DND-41 (cell line): Measurements from ENCODE around the gene AREL1.

Experiments
- ATAC-seq: fragments of 200-7000 bp; cut with Tn5 transposase; 3 replicates; pipeline ENCODE4 v1.9.1; 2021; ENCODE audit warnings: low read depth; ENCODE audit not compliant: insufficient read depth
- DNase-seq: peaks from one replicate; pipeline ENCODE4 v3.0.0-alpha.2; 2020
- H2AFZ ChIP-seq: 2 replicates; pipeline ENCODE4 v1.6.0; 2012; ENCODE audit warnings: low read depth, low read length
- H3K27ac ChIP-seq: 2 replicates; pipeline ENCODE4 v1.5.1; 2012; ENCODE audit warnings: low read length, inconsistent platforms
- H3K27me3 ChIP-seq: fragments of 200-600 bp; sonication (generic); 2 replicates; pipeline ENCODE4 v1.6.0; 2012; ENCODE audit warnings: low read length, mild to moderate bottlenecking, inconsistent platforms; ENCODE audit not compliant: insufficient read depth, poor library complexity
- H3K36me3 ChIP-seq: 2 replicates; pipeline ENCODE4 v1.5.1; 2012; ENCODE audit warnings: low read length, inconsistent platforms; ENCODE audit not compliant: insufficient read depth
- H3K4me1 ChIP-seq: 2 replicates; pipeline ENCODE4 v1.5.1; 2012; ENCODE audit warnings: mild to moderate bottlenecking, low read length; ENCODE audit not compliant: insufficient read depth
- H3K4me2 ChIP-seq: 2 replicates; pipeline ENCODE4 v1.6.0; 2012; ENCODE audit warnings: mild to moderate bottlenecking, moderate library complexity, low read length, inconsistent platforms; ENCODE audit not compliant: insufficient read depth
- H3K4me3 ChIP-seq, 2 experiments: fragments of 200-600 bp in 1 of 2; shearing (Covaris generic) in 1 of 2; 2 replicates each; pipeline ENCODE4 v1.5.1; 2012 to 2016; ENCODE audit warnings: inconsistent platforms in 2 of 2, low read length in 2 of 2, mild to moderate bottlenecking in 2 of 2, low read depth in 1 of 2, moderate library complexity in 1 of 2
- H3K79me2 ChIP-seq: 2 replicates; pipeline ENCODE4 v1.6.0; 2012; ENCODE audit warnings: low read length, inconsistent platforms; ENCODE audit not compliant: insufficient read depth
- H3K9ac ChIP-seq: 2 replicates; pipeline ENCODE4 v1.6.0; 2012; ENCODE audit warnings: low read depth, mild to moderate bottlenecking, inconsistent platforms, low read length, moderate library complexity
- H3K9me3 ChIP-seq: 2 replicates; pipeline ENCODE4 v1.5.1; 2012; ENCODE audit warnings: low read length, moderate library complexity, mild to moderate bottlenecking, inconsistent platforms; ENCODE audit not compliant: insufficient read depth, severe bottlenecking
- H4K20me1 ChIP-seq: 2 replicates; pipeline ENCODE4 v1.6.0; 2012; ENCODE audit warnings: low read length; ENCODE audit not compliant: insufficient read depth
- CTCF ChIP-seq: IDR thresholded peaks from 2 replicates; pipeline ENCODE4 v1.5.1; 2012; ENCODE audit warnings: borderline replicate concordance, low read length, moderate library complexity, mild to moderate bottlenecking; ENCODE audit not compliant: poor library complexity, severe bottlenecking; ENCODE audit errors: extremely low read depth
- EZH2 ChIP-seq: IDR thresholded peaks from 3 replicates; pipeline ENCODE4 v1.6.1; 2012; ENCODE audit warnings: borderline replicate concordance, low read depth, mild to moderate bottlenecking, moderate library complexity, low read length, inconsistent platforms; ENCODE audit not compliant: severe bottlenecking

The AREL1 gene

DNA sequence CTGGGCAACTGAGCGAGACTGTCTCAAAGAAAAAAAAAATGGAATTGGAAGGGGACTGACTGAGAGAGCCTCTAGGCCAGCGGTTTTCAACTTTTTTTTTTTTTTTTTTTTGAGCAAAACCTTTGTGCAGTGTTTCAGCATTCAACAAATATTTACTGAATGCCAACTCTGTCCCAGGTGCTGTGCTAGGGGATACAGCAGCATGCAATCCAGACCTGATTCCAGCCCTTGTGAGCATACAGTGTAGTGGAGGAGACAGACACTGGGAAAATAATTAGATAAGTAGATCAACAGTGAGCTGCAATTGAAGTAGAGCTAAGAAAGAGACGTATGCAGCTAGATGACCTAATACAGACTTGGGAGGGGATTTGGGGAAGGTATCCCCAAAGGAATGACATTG is 77.0 kb downstream of the AREL1 start:
- Histone ChIP-seq H3K27ac (no peak overlapping the region), H3K4me3 (no peak overlapping the region), H3K9ac (no peak overlapping the region), H3K9me3 (no peaks in the 10 kb centered on the region), H3K36me3 (no peaks in the 10 kb centered on the region), H2AFZ (no peak overlapping the region), H3K4me2 (no peak overlapping the region), H3K79me2 (no peaks in the 10 kb centered on the region), H4K20me1 (0 out of 2 replicates have a peak, but pooled peaks cover 2% of the 10 kb centered on the region), H3K27me3 (no peaks in the 10 kb centered on the region), H3K4me1 (no peaks in the 10 kb centered on the region)
- ATAC-seq (no peak), DNase-seq (no peak)
- TF ChIP-seq CTCF (no peak), EZH2 (no peak)

- ATAC-seq (no peak), DNase-seq (no peak)
- no peaks in the 10 kb centered on the region for H3K36me3 ChIP-seq
- no peaks in the 10 kb centered on the region for H3K9me3 ChIP-seq
- no peak overlapping the region for H3K4me2 ChIP-seq
- H4K20me1 ChIP-seq: 0 out of 2 replicates have a peak, but pooled peaks cover 2% of the 10 kb centered on the region
- no peaks in the 10 kb centered on the region for H3K79me2 ChIP-seq
- H3K27me3 ChIP-seq: no peaks in the 10 kb centered on the region
- H3K9ac ChIP-seq: no peak overlapping the region
- TF ChIP-seq CTCF: no peak
- TF ChIP-seq EZH2: no peak
- H3K4me3 ChIP-seq: no peak overlapping the region
- H2AFZ ChIP-seq: no peak overlapping the region
- no peak overlapping the region for H3K27ac ChIP-seq
- H3K4me1 ChIP-seq: no peaks in the 10 kb centered on the region
Observed at GRCh38 chr14:74634964-74635363, 77.9 kb downstream of the AREL1 start.

GRCh38 chr14:74634481-74634880 is 78.4 kb downstream of the AREL1 start:
- Histone ChIP-seq H3K9ac (no peak overlapping the region), H3K4me2 (no peak overlapping the region), H3K27me3 (no peaks in the 10 kb centered on the region), H2AFZ (no peak overlapping the region), H3K79me2 (no peaks in the 10 kb centered on the region), H3K36me3 (no peaks in the 10 kb centered on the region), H3K4me3 (no peak overlapping the region), H3K4me1 (no peaks in the 10 kb centered on the region), H3K27ac (no peak overlapping the region), H4K20me1 (0 out of 2 replicates have a peak, but pooled peaks cover 2% of the 10 kb centered on the region), H3K9me3 (no peaks in the 10 kb centered on the region)
- ATAC-seq (no peak), DNase-seq (no peak)
- no peak for TF ChIP-seq EZH2
- TF ChIP-seq CTCF: no peak
